ENCODE measurements around the gene CDKL1. TPM values are rescaled to one million over a fixed set of nuclear protein-coding genes. Genes with fewer than 3 reads are reported as not detected.

The CDKL1 gene
- total and polyA plus RNA-seq, 2 donors (not counting 1 experiment from before 2014, with no cell fraction given): 5.3 to 7.9 TPM

DNA sequence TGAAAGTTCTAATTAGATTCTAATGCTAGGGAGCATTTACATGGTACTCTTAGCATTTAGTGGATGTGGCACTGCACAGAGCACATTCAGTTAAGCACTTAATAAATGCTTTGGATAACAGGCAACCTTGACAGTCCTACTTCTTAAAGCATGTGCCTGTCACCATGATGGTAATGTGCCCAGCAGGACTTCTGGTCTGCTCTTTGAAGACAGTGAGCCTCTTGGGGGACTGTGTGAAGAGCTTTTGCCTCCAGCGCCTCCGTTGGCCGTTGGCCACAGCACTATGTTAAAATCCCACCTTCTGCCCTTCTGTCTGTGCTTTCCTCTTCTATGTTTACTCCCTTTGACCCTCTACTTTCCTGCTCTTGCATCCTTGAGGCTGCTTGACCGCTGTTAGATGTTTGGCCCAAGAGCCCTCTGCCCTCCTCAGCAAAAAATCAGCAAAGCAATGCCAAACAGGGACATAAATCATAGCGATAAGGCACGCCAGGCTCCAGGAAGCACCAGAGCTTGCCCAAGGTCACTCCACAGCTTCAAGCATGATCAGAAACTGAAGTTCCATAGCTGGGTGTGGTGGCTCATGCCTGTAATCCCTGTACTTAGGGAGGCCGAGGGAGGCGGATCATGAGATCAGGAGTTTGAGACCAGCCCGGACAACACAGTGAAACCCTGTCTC lies 8.3 kb downstream of the CDKL1 start:
- H3K4me2 ChIP-seq (replicated peaks; ENCODE audit: low read depth, low read length, poor library complexity, severe bottlenecking): no peak overlapping the region
- H2AFZ ChIP-seq (ENCODE audit: insufficient read depth, low read depth, low read length, poor library complexity, severe bottlenecking): no peak overlapping the region
- intact Hi-C loops (cut with micrococcal nuclease): no loop called here
- no peaks in the 10 kb centered on the region for H3K27me3 ChIP-seq (replicated peaks in 1 of 4; ENCODE audit: control extremely low read depth in 1 of 4, control insufficient read depth in 3 of 4, insufficient read depth in 4 of 4, low read length in 3 of 4)
- no peaks in the 10 kb centered on the region for H3K79me2 ChIP-seq (ENCODE audit: control insufficient read depth, insufficient read depth, low read length)
- H3K27ac Mint-ChIP-seq: no peak overlapping the region
- ChIA-PET CTCF (no interaction called here), POLR2A (no interaction called here)
- no peaks in the 10 kb centered on the region for H4K20me1 ChIP-seq (ENCODE audit: control insufficient read depth, insufficient read depth, low read length, poor library complexity, severe bottlenecking)
- 90% methylated on average over 9 of the region's 9 CpGs for WGBS (ENCODE audit: insufficient coverage)
- H3K9me3 ChIP-seq (ENCODE audit: control extremely low read depth in 1 of 3, control insufficient read depth in 2 of 3, insufficient read depth in 1 of 3, low read length in 2 of 3): no peaks in the 10 kb centered on the region
- TF ChIP-seq, protein P1, sequence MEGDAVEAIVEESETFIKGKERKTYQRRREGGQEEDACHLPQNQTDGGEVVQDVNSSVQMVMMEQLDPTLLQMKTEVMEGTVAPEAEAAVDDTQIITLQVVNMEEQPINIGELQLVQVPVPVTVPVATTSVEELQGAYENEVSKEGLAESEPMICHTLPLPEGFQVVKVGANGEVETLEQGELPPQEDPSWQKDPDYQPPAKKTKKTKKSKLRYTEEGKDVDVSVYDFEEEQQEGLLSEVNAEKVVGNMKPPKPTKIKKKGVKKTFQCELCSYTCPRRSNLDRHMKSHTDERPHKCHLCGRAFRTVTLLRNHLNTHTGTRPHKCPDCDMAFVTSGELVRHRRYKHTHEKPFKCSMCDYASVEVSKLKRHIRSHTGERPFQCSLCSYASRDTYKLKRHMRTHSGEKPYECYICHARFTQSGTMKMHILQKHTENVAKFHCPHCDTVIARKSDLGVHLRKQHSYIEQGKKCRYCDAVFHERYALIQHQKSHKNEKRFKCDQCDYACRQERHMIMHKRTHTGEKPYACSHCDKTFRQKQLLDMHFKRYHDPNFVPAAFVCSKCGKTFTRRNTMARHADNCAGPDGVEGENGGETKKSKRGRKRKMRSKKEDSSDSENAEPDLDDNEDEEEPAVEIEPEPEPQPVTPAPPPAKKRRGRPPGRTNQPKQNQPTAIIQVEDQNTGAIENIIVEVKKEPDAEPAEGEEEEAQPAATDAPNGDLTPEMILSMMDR (IDR thresholded peaks at IDR 0.05): no peak
- no peak for TF ChIP-seq EZH2 (IDR thresholded peaks at IDR 0.05; ENCODE audit: borderline replicate concordance, insufficient read depth, low read depth, low read length, poor library complexity, severe bottlenecking)
- no peaks in the 10 kb centered on the region for H3K4me1 ChIP-seq (ENCODE audit: control insufficient read depth in 2 of 2, insufficient read depth in 2 of 2, low read length in 2 of 2)
- no peak overlapping the region for H3K9ac ChIP-seq (ENCODE audit: low read length)
- H3K27ac ChIP-seq (ENCODE audit: low read length in 2 of 2): no peak overlapping the region
- DNase-seq: no peak
- no peaks in the 10 kb centered on the region for H3K4me1 Mint-ChIP-seq
- no peaks in the 10 kb centered on the region for H3K36me3 ChIP-seq (replicated peaks in 1 of 2; ENCODE audit: control extremely low read depth in 1 of 2, control insufficient read depth in 1 of 2, extremely low read depth in 1 of 2, insufficient read depth in 2 of 2, low read length in 1 of 2)
- no peaks in the 10 kb centered on the region for H3K9me3 Mint-ChIP-seq (ENCODE audit: insufficient read depth)
- H3K4me3 Mint-ChIP-seq: no peak overlapping the region
- no peak for ATAC-seq (ENCODE audit: low read depth)
- no peak overlapping the region for H3K4me3 ChIP-seq (ENCODE audit: control extremely low read depth in 1 of 5, extremely low read depth in 1 of 5, insufficient read depth in 1 of 5, low read depth in 2 of 5, low read length in 4 of 5)
- H3K27me3 Mint-ChIP-seq: no peaks in the 10 kb centered on the region

DNA sequence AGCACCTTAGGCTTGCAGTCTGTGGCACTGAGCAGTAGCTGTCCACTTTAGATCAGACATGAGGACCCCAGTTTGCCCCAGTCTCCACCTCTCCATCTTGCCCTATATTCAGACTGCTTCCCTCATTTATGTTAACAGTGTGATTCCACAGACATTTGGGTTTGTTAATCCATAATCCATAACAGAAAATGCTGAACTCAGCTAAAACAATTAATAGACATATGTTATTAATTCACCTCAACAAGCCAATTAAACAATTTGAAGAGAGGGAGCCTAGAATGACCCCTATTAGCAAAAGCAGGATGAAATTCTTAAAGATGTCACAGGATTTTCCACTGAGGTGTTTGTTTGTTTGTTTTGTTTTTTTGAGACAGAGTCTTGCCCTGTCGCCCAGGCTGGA lies 9.1 kb downstream of the CDKL1 start:
- CTCF ChIA-PET: no interaction called here
- H3K27ac ChIP-seq (ENCODE audit: low read length in 2 of 2): no peak overlapping the region
- TF ChIP-seq, protein P1 (IDR thresholded peaks at IDR 0.05): no peak
- TF ChIP-seq EZH2 (IDR thresholded peaks at IDR 0.05; ENCODE audit: borderline replicate concordance, insufficient read depth, low read depth, low read length, poor library complexity, severe bottlenecking): no peak

More for the DNA sequence above, 9.1 kb downstream of the CDKL1 start:
- Histone ChIP-seq H3K9ac (ENCODE audit: low read length) (no peak overlapping the region), H3K36me3 (replicated peaks in 1 of 2; ENCODE audit: control extremely low read depth in 1 of 2, control insufficient read depth in 1 of 2, extremely low read depth in 1 of 2, insufficient read depth in 2 of 2, low read length in 1 of 2) (no peaks in the 10 kb centered on the region), H3K4me1 (ENCODE audit: control insufficient read depth in 2 of 2, insufficient read depth in 2 of 2, low read length in 2 of 2) (no peaks in the 10 kb centered on the region), H3K27me3 (replicated peaks in 1 of 4; ENCODE audit: control extremely low read depth in 1 of 4, control insufficient read depth in 3 of 4, insufficient read depth in 4 of 4, low read length in 3 of 4) (no peaks in the 10 kb centered on the region), H2AFZ (ENCODE audit: insufficient read depth, low read depth, low read length, poor library complexity, severe bottlenecking) (no peak overlapping the region), H3K9me3 (ENCODE audit: control extremely low read depth in 1 of 3, control insufficient read depth in 2 of 3, insufficient read depth in 1 of 3, low read length in 2 of 3) (no peaks in the 10 kb centered on the region), H3K79me2 (ENCODE audit: control insufficient read depth, insufficient read depth, low read length) (no peaks in the 10 kb centered on the region), H3K4me2 (replicated peaks; ENCODE audit: low read depth, low read length, poor library complexity, severe bottlenecking) (no peak overlapping the region), H3K4me3 (ENCODE audit: control extremely low read depth in 1 of 5, extremely low read depth in 1 of 5, insufficient read depth in 1 of 5, low read depth in 2 of 5, low read length in 4 of 5) (no peak overlapping the region), H4K20me1 (ENCODE audit: control insufficient read depth, insufficient read depth, low read length, poor library complexity, severe bottlenecking) (no peaks in the 10 kb centered on the region)
- DNase-seq (no peak), ATAC-seq (ENCODE audit: low read depth) (no peak)
- Mint-ChIP-seq H3K4me1 (no peaks in the 10 kb centered on the region), H3K9me3 (ENCODE audit: insufficient read depth) (no peaks in the 10 kb centered on the region), H3K27ac (no peak overlapping the region), H3K27me3 (no peaks in the 10 kb centered on the region), H3K4me3 (no peak overlapping the region)
- WGBS (ENCODE audit: insufficient coverage): no CpG with 5 or more reads among the region's 1 CpG
- POLR2A ChIA-PET: no interaction called here
- intact Hi-C loops (cut with micrococcal nuclease): no loop called here
